H9 (cell line): Measurements from ENCODE around the gene PRDX3. TPM values are rescaled to one million over a fixed set of nuclear protein-coding genes. Genes with fewer than 3 reads are reported as not detected.

Experiments used
- DNase-seq: peaks from one replicate; pipeline ENCODE4 v3.0.0-alpha.2; 2017
- H2AFZ ChIP-seq: one replicate; pipeline ENCODE4 v1.6.1; 2013; ENCODE audit warnings: mild to moderate bottlenecking, low read length, control low read depth, moderate library complexity
- H2AK5ac ChIP-seq: 2 replicates; pipeline ENCODE4 v1.6.1; 2013; ENCODE audit warnings: low read length, control low read depth, mixed read lengths; ENCODE audit not compliant: insufficient read length
- H2BK120ac ChIP-seq: one replicate; pipeline ENCODE4 v1.6.1; 2013; ENCODE audit warnings: low read depth, mild to moderate bottlenecking, low read length, control low read depth, inconsistent platforms; ENCODE audit not compliant: poor library complexity, severe bottlenecking
- H2BK12ac ChIP-seq: 2 replicates; pipeline ENCODE4 v1.6.1; 2013; ENCODE audit warnings: low read length, control low read depth, mixed read lengths, low read depth; ENCODE audit not compliant: insufficient read length
- H2BK15ac ChIP-seq: 2 replicates; pipeline ENCODE4 v1.6.1; 2013; ENCODE audit warnings: low read depth, low read length, control low read depth
- H2BK20ac ChIP-seq: one replicate; pipeline ENCODE4 v1.6.1; 2013; ENCODE audit warnings: low read depth, mild to moderate bottlenecking, low read length, control low read depth, inconsistent platforms; ENCODE audit not compliant: poor library complexity, severe bottlenecking
- H2BK5ac ChIP-seq: 2 replicates; pipeline ENCODE4 v1.6.1; 2013; ENCODE audit warnings: low read length, control low read depth, mixed read lengths; ENCODE audit not compliant: insufficient read length
- H3K14ac ChIP-seq: 2 replicates; pipeline ENCODE4 v1.6.1; 2013; ENCODE audit warnings: low read length, control low read depth; ENCODE audit not compliant: insufficient read depth
- H3K18ac ChIP-seq: 2 replicates; pipeline ENCODE4 v1.6.1; 2013; ENCODE audit warnings: low read depth, mild to moderate bottlenecking, mixed read lengths, low read length, control low read depth; ENCODE audit not compliant: insufficient read length
- H3K23ac ChIP-seq: 2 replicates; pipeline ENCODE4 v1.6.1; 2013; ENCODE audit warnings: low read length, control low read depth, mixed read lengths, low read depth; ENCODE audit not compliant: insufficient read length
- H3K23me2 ChIP-seq: 2 replicates; pipeline ENCODE4 v1.6.1; 2013; ENCODE audit warnings: low read depth, mild to moderate bottlenecking, mixed read lengths, low read length, control low read depth; ENCODE audit not compliant: insufficient read length, poor library complexity, severe bottlenecking
- H3K27ac ChIP-seq: 2 replicates; pipeline ENCODE4 v1.5.1; 2013; ENCODE audit warnings: low read length, control low read depth, mixed read lengths, low read depth; ENCODE audit not compliant: insufficient read length
- H3K27me3 ChIP-seq: 2 replicates; pipeline ENCODE4 v1.6.1; 2013; ENCODE audit warnings: low read length, control low read depth, inconsistent platforms; ENCODE audit not compliant: insufficient read depth
- H3K4ac ChIP-seq: 2 replicates; pipeline ENCODE4 v1.6.1; 2013; ENCODE audit warnings: low read depth, mild to moderate bottlenecking, control low read depth, inconsistent platforms, low read length, moderate library complexity
- H3K4me1 ChIP-seq: 2 replicates; pipeline ENCODE4 v1.6.1; 2013; ENCODE audit warnings: low read length, control low read depth, inconsistent platforms; ENCODE audit not compliant: insufficient read depth
- H3K4me2 ChIP-seq: 2 replicates; pipeline ENCODE4 v1.6.1; 2013; ENCODE audit warnings: low read length, control low read depth, mixed read lengths; ENCODE audit not compliant: insufficient read length, insufficient read depth
- H3K56ac ChIP-seq: 2 replicates; pipeline ENCODE4 v1.6.1; 2013; ENCODE audit warnings: low read depth, mild to moderate bottlenecking, mixed read lengths, low read length, control low read depth; ENCODE audit not compliant: insufficient read length
- H3K79me1 ChIP-seq: 2 replicates; pipeline ENCODE4 v1.6.1; 2013; ENCODE audit warnings: low read depth, mild to moderate bottlenecking, moderate library complexity, low read length, control low read depth, inconsistent platforms; ENCODE audit not compliant: insufficient read depth, poor library complexity, severe bottlenecking
- H3K79me2 ChIP-seq: 2 replicates; pipeline ENCODE4 v1.6.1; 2013; ENCODE audit warnings: low read length, control low read depth, inconsistent platforms; ENCODE audit not compliant: insufficient read depth
- H3K9ac ChIP-seq: 2 replicates; pipeline ENCODE4 v1.6.1; 2013; ENCODE audit warnings: low read length, control low read depth, mixed read lengths; ENCODE audit not compliant: insufficient read length; ENCODE audit errors: extremely low read depth
- H3K9me3 ChIP-seq: one replicate; pipeline ENCODE4 v1.6.1; 2013; ENCODE audit warnings: low read depth, low read length, inconsistent platforms; ENCODE audit not compliant: control insufficient read depth
- H3T11ph ChIP-seq: one replicate; pipeline ENCODE4 v1.6.1; 2013; ENCODE audit warnings: mild to moderate bottlenecking, low read length, control low read depth, inconsistent platforms
- H4K20me1 ChIP-seq: one replicate; pipeline ENCODE4 v1.6.1; 2013; ENCODE audit not compliant: control insufficient read depth, insufficient read length, insufficient read depth
- H4K5ac ChIP-seq: 2 replicates; pipeline ENCODE4 v1.6.1; 2013; ENCODE audit warnings: low read depth, mild to moderate bottlenecking, mixed read lengths, low read length, control low read depth; ENCODE audit not compliant: insufficient read length
- H4K8ac ChIP-seq: replicated peaks from 2 replicates; pipeline ENCODE4 v1.6.1; 2013; ENCODE audit warnings: low read length, control low read depth, mixed read lengths, low read depth; ENCODE audit not compliant: insufficient read length
- H4K91ac ChIP-seq: 2 replicates; pipeline ENCODE4 v1.6.1; 2013; ENCODE audit warnings: low read depth, mild to moderate bottlenecking, moderate library complexity, mixed read lengths, low read length, control low read depth; ENCODE audit not compliant: insufficient read length
- H3K27ac Mint-ChIP-seq, 3 experiments: 2 replicates in 2 of 3; 3 replicates in 1 of 3; pipeline ENCODE4 v1.8.0; 2020 to 2021; ENCODE audit warnings: mixed read lengths in 3 of 3, mild to moderate bottlenecking in 1 of 3, moderate library complexity in 1 of 3
- H3K27me3 Mint-ChIP-seq: 2 replicates; pipeline ENCODE4 v1.8.0; 2021; ENCODE audit warnings: low read depth, mild to moderate bottlenecking, moderate library complexity, mixed read lengths
- H3K36me3 Mint-ChIP-seq, 3 experiments: 2 replicates in 2 of 3; 3 replicates in 1 of 3; pipeline ENCODE4 v1.8.0; 2020 to 2021; ENCODE audit warnings: low read depth in 3 of 3, mixed read lengths in 3 of 3; ENCODE audit not compliant: insufficient read depth in 1 of 3
- H3K4me1 Mint-ChIP-seq, 2 experiments: 2 replicates each; pipeline ENCODE4 v1.8.0; 2020; ENCODE audit warnings: mixed read lengths in 2 of 2
- H3K4me3 Mint-ChIP-seq, 2 experiments: 2 replicates in 1 of 2; 3 replicates in 1 of 2; pipeline ENCODE4 v1.8.0; 2020 to 2021; ENCODE audit warnings: mild to moderate bottlenecking in 2 of 2, mixed read lengths in 2 of 2, moderate library complexity in 1 of 2
- H3K9me3 Mint-ChIP-seq, 2 experiments: 2 replicates in 1 of 2; 3 replicates in 1 of 2; pipeline ENCODE4 v1.8.0; 2020; ENCODE audit warnings: mild to moderate bottlenecking in 2 of 2, mixed read lengths in 2 of 2, moderate library complexity in 1 of 2
- CTCF ChIP-seq: fragments of 200-600 bp; sonication (generic); conservative IDR thresholded peaks from 3 replicates; pipeline ENCODE4 v1.8.0; 2021; ENCODE audit warnings: antibody characterized with exemption, mild to moderate bottlenecking
- WGBS: extraction: QIAGEN DNeasy Blood & Tissue Kit; methylation state at CpG from one replicate; pipeline ENCODE4 v1.1.7; 2013; ENCODE audit warnings: missing lambda C conversion rate, low lambda C conversion rate, mixed read lengths; ENCODE audit not compliant: insufficient read length; ENCODE audit errors: extremely low coverage; 5-methylcytosine and 5-hydroxymethylcytosine counted together
- total RNA-seq: library from RNA; stranded (reverse); gene quantifications from 2 replicates; pipeline ENCODE4 v1.2.1, GENCODE V29; 2021

PRDX3 gene
- total RNA-seq, 1 experiment from 2014 or later, result 181 TPM

GRCh38 chr10:119201233-119201632 lies 22.6 kb upstream of the PRDX3 start:
- Histone ChIP-seq H3K4me2 (no peak overlapping the region), H2AFZ (no peak overlapping the region), H2AK5ac (no peak overlapping the region), H3K4me1 (no peaks in the 10 kb centered on the region), H3K79me1 (no peaks in the 10 kb centered on the region), H4K91ac (no peak overlapping the region), H3K23me2 (no peaks in the 10 kb centered on the region), H3K14ac (no peak overlapping the region), H3K27ac (no peak overlapping the region), H4K8ac (no peak overlapping the region), H3K4ac (no peak overlapping the region), H3K18ac (no peak overlapping the region), H3K9me3 (no peaks in the 10 kb centered on the region), H3K27me3 (no peaks in the 10 kb centered on the region), H2BK20ac (no peak overlapping the region), H4K5ac (no peak overlapping the region), H3K56ac (no peak overlapping the region), H2BK5ac (no peak overlapping the region), H2BK15ac (no peak overlapping the region), H3K23ac (no peak overlapping the region), H3K79me2 (no peaks in the 10 kb centered on the region), H4K20me1 (no peaks in the 10 kb centered on the region), H2BK120ac (no peak overlapping the region), H3T11ph (no peak overlapping the region), H3K9ac (no peak overlapping the region), H2BK12ac (no peak overlapping the region)
- DNase-seq, result no peak
- TF ChIP-seq CTCF, result no peak
- H3K27me3 Mint-ChIP-seq, result peaks cover 11% of the 10 kb centered on the region
- H3K9me3 Mint-ChIP-seq, result no peaks in the 10 kb centered on the region; a peak in 1 of 5 replicates
- no peaks in the 10 kb centered on the region; a peak in 1 of 7 replicates for H3K36me3 Mint-ChIP-seq
- no CpG with 5 or more reads among the region's 1 CpG for WGBS
- no peak overlapping the region for H3K27ac Mint-ChIP-seq
- H3K4me3 Mint-ChIP-seq, result no peak overlapping the region
- H3K4me1 Mint-ChIP-seq, result peaks cover 18 to 19% of the 10 kb centered on the region in 2 experiments
